ENCODE data around the gene NIPAL4. TPM values are rescaled to one million over a fixed set of nuclear protein-coding genes. Genes with fewer than 3 reads are reported as not detected.
A peak's percentile ranks its signal among the peaks of the same experiment; 100 is the strongest.

Gene NIPAL4
- total RNA-seq, 1 experiment from 2014 or later, result 0.24 TPM

DNA sequence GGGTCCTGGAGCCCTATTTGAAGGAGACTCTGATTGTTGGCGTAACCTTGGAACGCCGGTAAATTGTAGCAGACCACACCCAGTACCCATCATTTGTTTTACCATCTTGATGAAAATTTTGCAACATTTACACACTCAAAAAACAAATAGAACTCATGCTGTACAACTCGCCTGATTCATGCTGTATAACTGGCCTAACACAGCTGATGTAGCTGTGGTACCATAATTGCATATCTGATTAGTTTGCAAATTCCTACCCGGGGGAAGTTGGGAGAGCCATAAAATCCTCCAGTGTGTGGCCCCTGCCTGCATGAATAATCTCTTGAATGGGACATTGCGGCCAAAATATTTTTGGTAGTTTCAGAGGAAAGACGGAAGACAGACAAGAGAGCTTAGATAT, 9.7 kb downstream of the NIPAL4 start:
- Histone ChIP-seq H3K27ac (no peak overlapping the region), H3K79me2 (ENCODE audit: low read depth) (no peaks in the 10 kb centered on the region), H4K20me1 (ENCODE audit: insufficient read depth) (no peaks in the 10 kb centered on the region), H3K4me3 (no peak overlapping the region), H3K9me2 (ENCODE audit: insufficient read depth) (no peaks in the 10 kb centered on the region), H3F3A (ENCODE audit: insufficient read depth, low read depth) (peaks cover 3% of the 10 kb centered on the region; the same call in 1 of the 2 replicates), H3K36me3 (ENCODE audit: low read depth) (no peaks in the 10 kb centered on the region), H2AFZ (no peak overlapping the region), H3K27me3 (ENCODE audit: insufficient read depth, low read depth) (no peaks in the 10 kb centered on the region), H3K9me3 (ENCODE audit: insufficient read depth, low read depth) (no peaks in the 10 kb centered on the region), H3K4me2 (no peak overlapping the region), H3K4me1 (replicated peaks; ENCODE audit: insufficient read depth) (peaks cover 5% of the 10 kb centered on the region)
- no TSS peak for BruUV-seq (replicated peaks)
- no peak for TF ChIP-seq EZH2 (IDR thresholded peaks at IDR 0.05; ENCODE audit: low read depth)
- TF ChIP-seq, protein P1, sequence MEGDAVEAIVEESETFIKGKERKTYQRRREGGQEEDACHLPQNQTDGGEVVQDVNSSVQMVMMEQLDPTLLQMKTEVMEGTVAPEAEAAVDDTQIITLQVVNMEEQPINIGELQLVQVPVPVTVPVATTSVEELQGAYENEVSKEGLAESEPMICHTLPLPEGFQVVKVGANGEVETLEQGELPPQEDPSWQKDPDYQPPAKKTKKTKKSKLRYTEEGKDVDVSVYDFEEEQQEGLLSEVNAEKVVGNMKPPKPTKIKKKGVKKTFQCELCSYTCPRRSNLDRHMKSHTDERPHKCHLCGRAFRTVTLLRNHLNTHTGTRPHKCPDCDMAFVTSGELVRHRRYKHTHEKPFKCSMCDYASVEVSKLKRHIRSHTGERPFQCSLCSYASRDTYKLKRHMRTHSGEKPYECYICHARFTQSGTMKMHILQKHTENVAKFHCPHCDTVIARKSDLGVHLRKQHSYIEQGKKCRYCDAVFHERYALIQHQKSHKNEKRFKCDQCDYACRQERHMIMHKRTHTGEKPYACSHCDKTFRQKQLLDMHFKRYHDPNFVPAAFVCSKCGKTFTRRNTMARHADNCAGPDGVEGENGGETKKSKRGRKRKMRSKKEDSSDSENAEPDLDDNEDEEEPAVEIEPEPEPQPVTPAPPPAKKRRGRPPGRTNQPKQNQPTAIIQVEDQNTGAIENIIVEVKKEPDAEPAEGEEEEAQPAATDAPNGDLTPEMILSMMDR (conservative IDR thresholded peaks at IDR 0.05), result no peak
- DNase-seq, result no peak
- POLR2A ChIA-PET (ENCODE audit: unreplicated experiment), result no interaction called here
- intact Hi-C loops (cut with micrococcal nuclease; ENCODE audit: unreplicated experiment), result loop anchor here (10.0 kb wide), 1 partner anchor 325 kb away; the partner anchor contains the start of gene MED7
- CTCF ChIA-PET, result interaction anchor here (0.5 to 1.5 kb wide), 2 partner anchors 141 to 249 kb away, joined by 3 to 6 read pairs; no protein-coding TSS in a partner anchor

DNA sequence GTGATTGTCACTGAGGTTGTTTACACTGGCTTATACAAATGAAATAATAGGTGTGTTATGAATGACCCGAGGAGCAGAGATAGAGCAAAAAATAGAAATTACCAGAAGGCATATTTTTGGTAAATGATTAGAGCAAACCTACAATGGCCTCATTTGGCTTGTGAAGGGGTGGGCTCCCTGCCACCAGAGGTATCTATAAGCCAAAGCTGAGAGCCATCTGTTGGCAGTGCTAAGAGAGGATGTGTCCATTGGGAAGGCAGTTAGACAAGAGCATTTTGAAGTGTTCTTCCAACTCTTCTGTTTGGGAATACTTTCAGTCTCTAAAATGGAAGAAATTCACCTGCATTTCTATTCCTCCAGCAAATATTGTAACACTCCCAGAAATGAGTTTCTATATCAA, 10.6 kb downstream of the NIPAL4 start:
- Histone ChIP-seq H3F3A (ENCODE audit: insufficient read depth, low read depth) (no peaks in the 10 kb centered on the region), H3K36me3 (ENCODE audit: low read depth) (no peaks in the 10 kb centered on the region), H4K20me1 (ENCODE audit: insufficient read depth) (no peaks in the 10 kb centered on the region), H3K4me2 (no peak overlapping the region), H3K27me3 (ENCODE audit: insufficient read depth, low read depth) (no peaks in the 10 kb centered on the region), H3K9me3 (ENCODE audit: insufficient read depth, low read depth) (no peaks in the 10 kb centered on the region), H3K4me3 (no peak overlapping the region), H3K4me1 (replicated peaks; ENCODE audit: insufficient read depth) (no peaks in the 10 kb centered on the region), H3K27ac (no peak overlapping the region), H3K79me2 (ENCODE audit: low read depth) (no peaks in the 10 kb centered on the region), H3K9me2 (ENCODE audit: insufficient read depth) (no peaks in the 10 kb centered on the region), H2AFZ (no peak overlapping the region)
- BruUV-seq (replicated peaks), result no TSS peak
- POLR2A ChIA-PET (ENCODE audit: unreplicated experiment), result no interaction called here
- DNase-seq, result no peak
- intact Hi-C loops (cut with micrococcal nuclease; ENCODE audit: unreplicated experiment), result loop anchor here (1.0 to 10.0 kb wide), 2 partner anchors 142 to 326 kb away; partner anchors contain the start of gene MED7
- TF ChIP-seq, protein P1 (conservative IDR thresholded peaks at IDR 0.05), result no peak
- TF ChIP-seq EZH2 (IDR thresholded peaks at IDR 0.05; ENCODE audit: low read depth), result no peak
- CTCF ChIA-PET, result interaction anchor here (1.5 kb wide), 1 partner anchor 142 kb away, joined by 3 read pairs; no protein-coding TSS in a partner anchor

DNA sequence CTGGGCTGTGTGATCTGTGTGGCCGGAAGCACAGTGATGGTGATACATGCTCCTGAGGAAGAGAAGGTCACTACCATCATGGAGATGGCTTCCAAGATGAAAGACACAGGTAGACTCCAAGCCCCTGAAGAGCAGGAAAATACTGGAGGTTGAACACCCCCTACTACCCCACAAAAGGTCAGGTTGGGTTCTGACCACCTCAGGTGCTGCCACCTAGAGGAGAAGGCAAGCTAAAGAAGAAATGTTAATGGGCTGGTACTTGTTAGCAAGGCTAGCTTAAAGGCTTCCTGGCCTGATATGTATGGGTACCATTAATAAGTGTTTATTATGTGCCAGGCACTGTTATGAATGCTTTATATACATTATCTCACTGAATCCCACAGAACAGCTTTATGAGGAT, 11.7 kb downstream of the NIPAL4 start:
- Histone ChIP-seq H3K9me2 (ENCODE audit: insufficient read depth) (no peaks in the 10 kb centered on the region), H3K9me3 (ENCODE audit: insufficient read depth, low read depth) (no peaks in the 10 kb centered on the region), H3K79me2 (ENCODE audit: low read depth) (no peaks in the 10 kb centered on the region), H3K4me1 (replicated peaks; ENCODE audit: insufficient read depth) (no peaks in the 10 kb centered on the region), H3K4me2 (no peak overlapping the region), H3K27me3 (ENCODE audit: insufficient read depth, low read depth) (no peaks in the 10 kb centered on the region), H4K20me1 (ENCODE audit: insufficient read depth) (no peaks in the 10 kb centered on the region), H2AFZ (no peak overlapping the region), H3F3A (ENCODE audit: insufficient read depth, low read depth) (no peaks in the 10 kb centered on the region), H3K36me3 (ENCODE audit: low read depth) (no peaks in the 10 kb centered on the region), H3K27ac (no peak overlapping the region), H3K4me3 (no peak overlapping the region)
- CTCF ChIA-PET, result interaction anchor here (0.6 to 1.4 kb wide), 10 partner anchors 40 to 272 kb away, joined by 3 to 11 read pairs (median 5); partner anchors contain the start of gene LSM11
- POLR2A ChIA-PET (ENCODE audit: unreplicated experiment), result no interaction called here
- intact Hi-C loops (cut with micrococcal nuclease; ENCODE audit: unreplicated experiment), result loop anchor here (1.0 to 10.0 kb wide), 2 partner anchors 143 to 327 kb away; partner anchors contain the start of gene MED7
- DNase-seq, result peak in 1 of 2 experiments; percentile 9
- no TSS peak for BruUV-seq (replicated peaks)
- no peak for TF ChIP-seq EZH2 (IDR thresholded peaks at IDR 0.05; ENCODE audit: low read depth)
- TF ChIP-seq, protein P1 (conservative IDR thresholded peaks at IDR 0.05), result peak; percentile 80

All from PC-9 (cell line).